HCT116 (cell line): ENCODE results near the gene HOXA13. TPM values are rescaled to one million over a fixed set of nuclear protein-coding genes. Genes with fewer than 3 reads are reported as not detected.

ENCODE experiments used
- ATAC-seq: fragments of 200-7000 bp; cut with Tn5 transposase; 2 replicates; pipeline ENCODE4 v1.9.1; 2020; ENCODE audit warnings: mild to moderate bottlenecking, moderate library complexity
- BruUV-seq: library from RNA; stranded (reverse); fragments of 400-500 nt; replicated peaks from 2 replicates; lab custom pipeline; 2021; lab: Mats Ljungman, UMichigan
- CTCF ChIA-PET: fragments of 300-600 bp; sonication (Branson Sonifier 250); formaldehyde crosslinking; loops from one replicate; lab custom pipeline; 2021; ENCODE audit warnings: antibody characterized with exemption; lab: Charles Lee
- POLR2A ChIA-PET: fragments of 300-600, 350-600 bp; sonication (Branson Sonifier 250); formaldehyde crosslinking; loops from one replicate; lab custom pipeline; 2021; ENCODE audit warnings: antibody characterized with exemption; lab: Charles Lee
- RAD21 ChIA-PET, 2 experiments: fragments of 300-600 bp; sonication (Branson Sonifier 250); formaldehyde crosslinking; loops; one replicate each; lab custom pipeline; 2023; ENCODE audit warnings: low total read pairs in 2 of 2; ENCODE audit not compliant: uncharacterized antibody in 2 of 2, unreplicated experiment in 2 of 2, low non-redundant PET in 1 of 2; lab: Charles Lee
- DNase-seq: peaks from one replicate; pipeline ENCODE4 v3.0.0-alpha.2; 2010; ENCODE audit warnings: low read depth, low spot score
- H2AFZ ChIP-seq: fragments of 200-600 bp; shearing (Covaris generic), sonication (generic); 2 replicates; pipeline ENCODE4 v1.6.1; 2017; ENCODE audit warnings: low read depth, mixed run types, mixed read lengths, antibody characterized with exemption, low read length; ENCODE audit not compliant: poor library complexity, severe bottlenecking
- H3K27ac ChIP-seq: 2 replicates; pipeline ENCODE4 v1.5.1; 2012; ENCODE audit warnings: low read depth, low read length
- H3K27me3 ChIP-seq: fragments of 200-600 bp; sonication (generic); 2 replicates; pipeline ENCODE4 v1.6.1; 2016; ENCODE audit warnings: mixed run types, low read length, mixed read lengths; ENCODE audit not compliant: insufficient read depth
- H3K36me3 ChIP-seq, 2 experiments: fragments of 200-500 bp in 1 of 2; fragments of 200-600 bp in 1 of 2; sonication (Bioruptor generic) in 1 of 2; sonication (generic) in 1 of 2; 2 replicates each; pipeline versions ENCODE4 v1.5.1 to v1.6.1; 2014 to 2016; ENCODE audit warnings: low read length in 2 of 2, inconsistent platforms in 1 of 2, mixed read lengths in 1 of 2, mixed run types in 1 of 2; ENCODE audit not compliant: insufficient read depth in 2 of 2, control insufficient read depth in 1 of 2
- H3K4me1 ChIP-seq, 2 experiments: fragments of 200-600 bp in 1 of 2; sonication (generic) in 1 of 2; 2 replicates each; pipeline versions ENCODE4 v1.5.1 to v1.6.1; 2012 to 2017; ENCODE audit warnings: low read length in 2 of 2, inconsistent platforms in 1 of 2, mild to moderate bottlenecking in 1 of 2, mixed read lengths in 1 of 2, mixed run types in 1 of 2, moderate library complexity in 1 of 2; ENCODE audit not compliant: insufficient read depth in 2 of 2, control insufficient read depth in 1 of 2
- H3K4me2 ChIP-seq: fragments of 200-600 bp; sonication (generic); 2 replicates; pipeline ENCODE4 v1.6.1; 2017; ENCODE audit warnings: mixed run types, low read length, mixed read lengths
- H3K4me3 ChIP-seq, 2 experiments: fragments of 200-600 bp in 1 of 2; sonication (generic) in 1 of 2; replicated peaks in 1 of 2; 2 replicates each; pipeline ENCODE4 v1.5.1; 2011 to 2016; ENCODE audit warnings: low read length in 2 of 2, control low read depth in 1 of 2, low read depth in 1 of 2, mild to moderate bottlenecking in 1 of 2, mixed read lengths in 1 of 2, mixed run types in 1 of 2
- H3K79me2 ChIP-seq: fragments of 200-600 bp; sonication (generic); 2 replicates; pipeline ENCODE4 v1.6.1; 2017; ENCODE audit warnings: mild to moderate bottlenecking, mixed run types, low read length, moderate library complexity, mixed read lengths; ENCODE audit not compliant: insufficient read depth
- H3K9ac ChIP-seq: fragments of 200-600 bp; sonication (generic); 2 replicates; pipeline ENCODE4 v1.6.1; 2016; ENCODE audit warnings: low read length, mixed read lengths
- H3K9me2 ChIP-seq: fragments of 200-600 bp; sonication (generic), shearing (Covaris generic); 2 replicates; pipeline ENCODE4 v1.6.1; 2017; ENCODE audit warnings: mixed run types, mild to moderate bottlenecking, moderate library complexity; ENCODE audit not compliant: insufficient read depth
- H3K9me3 ChIP-seq, 2 experiments: fragments of 200-500 bp in 1 of 2; fragments of 200-600 bp in 1 of 2; sonication (Bioruptor generic) in 1 of 2; sonication (generic) in 1 of 2; 2 replicates each; pipeline ENCODE4 v1.6.1; 2014 to 2017; ENCODE audit warnings: low read length in 2 of 2, mixed read lengths in 2 of 2, inconsistent platforms in 1 of 2, low read depth in 1 of 2, mild to moderate bottlenecking in 1 of 2, mixed run types in 1 of 2, moderate library complexity in 1 of 2; ENCODE audit not compliant: control insufficient read depth in 1 of 2, insufficient read depth in 1 of 2
- H4K20me1 ChIP-seq: fragments of 200-600 bp; sonication (generic), shearing (Covaris generic); 2 replicates; pipeline ENCODE4 v1.6.1; 2017; ENCODE audit warnings: mixed run types, mild to moderate bottlenecking, moderate library complexity; ENCODE audit not compliant: insufficient read depth
- FOSL1 ChIP-seq: IDR thresholded peaks from 2 replicates; pipeline ENCODE4 v1.6.1; 2012; ENCODE audit warnings: low read depth
- SRF ChIP-seq: IDR thresholded peaks from 2 replicates; pipeline ENCODE4 v1.6.1; 2012; ENCODE audit warnings: low read depth
- TCF7L2 ChIP-seq: IDR thresholded peaks from 2 replicates; pipeline ENCODE4 v1.7.0; 2011; ENCODE audit warnings: borderline replicate concordance, inconsistent platforms; ENCODE audit not compliant: insufficient read depth, insufficient read length; ENCODE audit errors: extremely low read depth
- intact Hi-C: fragments of 100-400 bp; cut with micrococcal nuclease; formaldehyde crosslinking; loops from 2 replicates; pipeline ENCODE4 v1.10.0; 2022
- total RNA-seq: library from RNA; stranded (reverse); gene quantifications from one replicate; pipeline ENCODE4 v1.2.1, GENCODE V29; 2021; ENCODE audit not compliant: unreplicated experiment
- TF ChIP-seq, protein P1 (sequence below): IDR thresholded peaks from 2 replicates; pipeline ENCODE4 v1.6.1; 2012
- TF ChIP-seq, protein P2 (sequence below), 3 experiments: fragments of 200-600 bp in 1 of 3; sonication (generic) in 1 of 3; IDR thresholded peaks in 2 of 3; conservative IDR thresholded peaks in 1 of 3; 2 replicates each; pipeline ENCODE4 v1.5.1; 2012 to 2017; ENCODE audit warnings: low read depth in 2 of 3, low read length in 2 of 3, antibody characterized with exemption in 1 of 3, borderline replicate concordance in 1 of 3, control low read depth in 1 of 3, mild to moderate bottlenecking in 1 of 3, mixed read lengths in 1 of 3, mixed run types in 1 of 3, moderate library complexity in 1 of 3; ENCODE audit not compliant: insufficient read depth in 1 of 3

HOXA13 gene
- total RNA-seq, 1 experiment from 2014 or later: 3.6 TPM

DNA sequence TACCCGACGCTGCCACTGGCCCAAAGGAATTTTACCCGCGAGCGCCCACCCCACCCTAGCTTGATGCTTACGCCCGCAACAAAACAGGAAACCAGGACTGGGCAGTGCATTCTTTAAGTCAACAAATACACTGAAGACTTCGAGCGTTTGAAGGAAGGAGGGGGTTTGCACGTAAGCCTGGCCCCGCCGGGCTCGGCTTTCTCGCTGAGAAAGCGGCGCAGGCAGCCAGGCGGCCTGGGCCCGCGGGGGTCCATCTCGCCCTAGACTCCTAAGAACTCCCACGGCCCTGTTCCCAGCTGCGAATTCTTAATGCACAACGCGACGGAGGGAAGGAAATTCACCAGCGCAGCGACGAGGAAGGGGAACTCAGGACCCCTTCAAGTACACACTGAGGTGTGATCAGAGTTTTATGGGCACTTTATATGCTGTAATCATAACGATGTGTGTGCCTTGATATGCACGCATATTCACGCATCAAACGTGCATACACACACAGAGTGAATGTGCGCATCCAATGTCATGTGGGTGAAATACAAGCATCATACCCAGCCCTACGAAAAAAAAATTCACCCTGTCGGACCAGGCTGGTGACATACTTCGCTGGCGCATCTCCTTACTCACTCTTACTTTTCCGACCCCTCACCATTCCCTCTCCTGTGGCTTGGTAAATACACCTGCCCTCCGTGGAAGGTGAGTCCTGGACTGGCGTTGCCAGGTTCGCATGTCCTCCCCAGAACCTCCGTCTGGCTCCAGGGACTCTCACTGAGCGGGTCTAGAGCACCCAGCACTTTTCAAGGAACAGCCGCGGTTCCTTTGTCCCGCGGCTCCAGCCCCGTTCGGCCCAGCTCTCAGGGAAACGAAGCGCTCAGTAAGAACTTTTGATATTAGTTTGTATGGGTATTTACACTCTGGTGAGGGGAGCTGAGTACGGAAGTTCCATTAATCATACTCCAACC is 5.7 kb upstream of the HOXA13 start:
- Histone ChIP-seq H3K9me3 (no peaks in the 10 kb centered on the region), H3K4me2 (no peak overlapping the region), H3K36me3 (no peaks in the 10 kb centered on the region), H2AFZ (no peak overlapping the region), H3K4me1 (peaks cover 1 to 19% of the 10 kb centered on the region in 2 experiments; a peak in 3 of 4 replicates), H4K20me1 (no peaks in the 10 kb centered on the region), H3K27ac (no peak overlapping the region), H3K9me2 (no peaks in the 10 kb centered on the region), H3K9ac (no peak overlapping the region), H3K4me3 (no peak overlapping the region), H3K79me2 (no peaks in the 10 kb centered on the region), H3K27me3 (no peaks in the 10 kb centered on the region)
- ChIA-PET POLR2A (no interaction called here), RAD21 (no interaction called here), CTCF (no interaction called here)
- no TSS peak for BruUV-seq
- TF ChIP-seq SRF (no peak), FOSL1 (no peak), TCF7L2 (no peak)
- TF ChIP-seq, protein P1, sequence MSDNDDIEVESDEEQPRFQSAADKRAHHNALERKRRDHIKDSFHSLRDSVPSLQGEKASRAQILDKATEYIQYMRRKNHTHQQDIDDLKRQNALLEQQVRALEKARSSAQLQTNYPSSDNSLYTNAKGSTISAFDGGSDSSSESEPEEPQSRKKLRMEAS: no peak
- TF ChIP-seq, protein P2, sequence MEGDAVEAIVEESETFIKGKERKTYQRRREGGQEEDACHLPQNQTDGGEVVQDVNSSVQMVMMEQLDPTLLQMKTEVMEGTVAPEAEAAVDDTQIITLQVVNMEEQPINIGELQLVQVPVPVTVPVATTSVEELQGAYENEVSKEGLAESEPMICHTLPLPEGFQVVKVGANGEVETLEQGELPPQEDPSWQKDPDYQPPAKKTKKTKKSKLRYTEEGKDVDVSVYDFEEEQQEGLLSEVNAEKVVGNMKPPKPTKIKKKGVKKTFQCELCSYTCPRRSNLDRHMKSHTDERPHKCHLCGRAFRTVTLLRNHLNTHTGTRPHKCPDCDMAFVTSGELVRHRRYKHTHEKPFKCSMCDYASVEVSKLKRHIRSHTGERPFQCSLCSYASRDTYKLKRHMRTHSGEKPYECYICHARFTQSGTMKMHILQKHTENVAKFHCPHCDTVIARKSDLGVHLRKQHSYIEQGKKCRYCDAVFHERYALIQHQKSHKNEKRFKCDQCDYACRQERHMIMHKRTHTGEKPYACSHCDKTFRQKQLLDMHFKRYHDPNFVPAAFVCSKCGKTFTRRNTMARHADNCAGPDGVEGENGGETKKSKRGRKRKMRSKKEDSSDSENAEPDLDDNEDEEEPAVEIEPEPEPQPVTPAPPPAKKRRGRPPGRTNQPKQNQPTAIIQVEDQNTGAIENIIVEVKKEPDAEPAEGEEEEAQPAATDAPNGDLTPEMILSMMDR (IDR thresholded peaks at IDR 0.05 in 2 of 3, conservative IDR thresholded peaks at IDR 0.05 in 1 of 3; ENCODE audit: borderline replicate concordance in 1 of 3, insufficient read depth in 1 of 3, low read depth in 2 of 3, low read length in 2 of 3): no peak
- ATAC-seq (no peak), DNase-seq (no peak)
- intact Hi-C loops: no loop called here
